Measurements from ENCODE around the gene WNT1.

The WNT1 gene

GRCh38 chr12:48954061-48954460, 24.1 kb upstream of the WNT1 start:
- TF ChIP-seq TAF1 (IDR thresholded peaks at IDR 0.05; ENCODE audit: low read depth) (no peak), EGR1 (IDR thresholded peaks at IDR 0.05) (no peak), REST (IDR thresholded peaks at IDR 0.05; ENCODE audit: low read depth) (no peak), CREB1 (IDR thresholded peaks at IDR 0.05; ENCODE audit: low read depth) (no peak)

DNA sequence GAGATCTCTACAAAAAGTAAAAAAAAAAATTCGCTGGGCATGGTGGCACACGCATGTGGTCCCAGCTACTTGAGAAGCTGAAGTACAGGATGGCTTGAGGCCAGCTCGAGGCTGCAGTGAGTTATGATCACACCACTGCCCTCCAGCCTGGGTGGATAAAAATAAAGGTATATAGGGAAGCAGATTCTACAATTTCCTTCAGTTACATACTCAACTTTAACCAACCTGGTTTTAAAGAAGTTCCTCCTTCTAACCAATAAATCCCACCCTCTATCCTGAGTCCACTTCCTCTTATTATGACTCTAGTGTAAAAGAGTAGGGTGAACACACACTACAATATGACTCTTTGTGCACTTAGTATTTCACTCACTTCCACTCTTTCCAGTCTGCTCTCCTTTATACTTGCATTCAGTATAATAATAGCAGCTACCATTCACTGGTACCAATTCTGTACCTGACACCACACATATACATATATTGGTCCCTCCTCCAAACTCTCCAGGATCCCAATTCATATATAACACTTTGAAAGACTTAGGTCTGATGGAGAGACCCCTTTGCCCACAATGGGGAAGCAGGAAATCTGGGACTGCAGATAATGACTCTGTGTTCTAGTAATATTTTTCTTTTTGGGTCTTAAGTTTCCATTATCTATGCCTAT, 23.2 kb upstream of the WNT1 start:
- TF ChIP-seq REST (IDR thresholded peaks at IDR 0.05; ENCODE audit: low read depth), result no peak
- TF ChIP-seq TEAD4 (IDR thresholded peaks at IDR 0.05), result no peak
- no peak for TF ChIP-seq CEBPB (IDR thresholded peaks at IDR 0.05)
- TF ChIP-seq CREB1 (IDR thresholded peaks at IDR 0.05; ENCODE audit: low read depth), result no peak
- TF ChIP-seq EP300 (IDR thresholded peaks at IDR 0.05; ENCODE audit: borderline replicate concordance), result no peak
- no peak for TF ChIP-seq FOXM1 (IDR thresholded peaks at IDR 0.05; ENCODE audit: borderline replicate concordance, low read depth)
- no peak for TF ChIP-seq TCF12 (IDR thresholded peaks at IDR 0.05; ENCODE audit: low read depth)
- TF ChIP-seq YY1 (IDR thresholded peaks at IDR 0.05; ENCODE audit: low read depth), result no peak
- TF ChIP-seq, protein P1, sequence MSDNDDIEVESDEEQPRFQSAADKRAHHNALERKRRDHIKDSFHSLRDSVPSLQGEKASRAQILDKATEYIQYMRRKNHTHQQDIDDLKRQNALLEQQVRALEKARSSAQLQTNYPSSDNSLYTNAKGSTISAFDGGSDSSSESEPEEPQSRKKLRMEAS (IDR thresholded peaks at IDR 0.05), result no peak
- no peak for TF ChIP-seq ZBTB7A (IDR thresholded peaks at IDR 0.05; ENCODE audit: low read depth)
- no peak for TF ChIP-seq RAD21 (IDR thresholded peaks at IDR 0.05; ENCODE audit: low read depth)
- TF ChIP-seq, protein P2, sequence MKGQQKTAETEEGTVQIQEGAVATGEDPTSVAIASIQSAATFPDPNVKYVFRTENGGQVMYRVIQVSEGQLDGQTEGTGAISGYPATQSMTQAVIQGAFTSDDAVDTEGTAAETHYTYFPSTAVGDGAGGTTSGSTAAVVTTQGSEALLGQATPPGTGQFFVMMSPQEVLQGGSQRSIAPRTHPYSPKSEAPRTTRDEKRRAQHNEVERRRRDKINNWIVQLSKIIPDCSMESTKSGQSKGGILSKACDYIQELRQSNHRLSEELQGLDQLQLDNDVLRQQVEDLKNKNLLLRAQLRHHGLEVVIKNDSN (IDR thresholded peaks at IDR 0.05), result no peak
- TF ChIP-seq EGR1 (IDR thresholded peaks at IDR 0.05), result no peak
- no peak for TF ChIP-seq NFIC (IDR thresholded peaks at IDR 0.05)
- no peak for TF ChIP-seq TAF1 (IDR thresholded peaks at IDR 0.05; ENCODE audit: low read depth)

GRCh38 chr12:48956279-48957140, 21.6 kb upstream of the WNT1 start:
- TF ChIP-seq ZBTB7A (IDR thresholded peaks at IDR 0.05; ENCODE audit: low read depth) (0 out of 2 replicates have a peak, but pooled peaks have one; percentile 55), CREB1 (IDR thresholded peaks at IDR 0.05; ENCODE audit: low read depth) (peak; percentile 43), EGR1 (IDR thresholded peaks at IDR 0.05) (peak; percentile 80; the same call in 1 of the 2 replicates), TEAD4 (IDR thresholded peaks at IDR 0.05) (peak; percentile 29; the same call in 1 of the 2 replicates), TAF1 (IDR thresholded peaks at IDR 0.05; ENCODE audit: low read depth) (no peak; the same call in 1 of the 2 replicates), CEBPB (IDR thresholded peaks at IDR 0.05) (0 out of 2 replicates have a peak, but pooled peaks have one; percentile 3), RAD21 (IDR thresholded peaks at IDR 0.05; ENCODE audit: low read depth) (no peak), YY1 (IDR thresholded peaks at IDR 0.05; ENCODE audit: low read depth) (peak; percentile 39; the same call in 1 of the 2 replicates)
- TF ChIP-seq, protein P1 (IDR thresholded peaks at IDR 0.05), result 0 out of 2 replicates have a peak, but pooled peaks have one; percentile 17

DNA sequence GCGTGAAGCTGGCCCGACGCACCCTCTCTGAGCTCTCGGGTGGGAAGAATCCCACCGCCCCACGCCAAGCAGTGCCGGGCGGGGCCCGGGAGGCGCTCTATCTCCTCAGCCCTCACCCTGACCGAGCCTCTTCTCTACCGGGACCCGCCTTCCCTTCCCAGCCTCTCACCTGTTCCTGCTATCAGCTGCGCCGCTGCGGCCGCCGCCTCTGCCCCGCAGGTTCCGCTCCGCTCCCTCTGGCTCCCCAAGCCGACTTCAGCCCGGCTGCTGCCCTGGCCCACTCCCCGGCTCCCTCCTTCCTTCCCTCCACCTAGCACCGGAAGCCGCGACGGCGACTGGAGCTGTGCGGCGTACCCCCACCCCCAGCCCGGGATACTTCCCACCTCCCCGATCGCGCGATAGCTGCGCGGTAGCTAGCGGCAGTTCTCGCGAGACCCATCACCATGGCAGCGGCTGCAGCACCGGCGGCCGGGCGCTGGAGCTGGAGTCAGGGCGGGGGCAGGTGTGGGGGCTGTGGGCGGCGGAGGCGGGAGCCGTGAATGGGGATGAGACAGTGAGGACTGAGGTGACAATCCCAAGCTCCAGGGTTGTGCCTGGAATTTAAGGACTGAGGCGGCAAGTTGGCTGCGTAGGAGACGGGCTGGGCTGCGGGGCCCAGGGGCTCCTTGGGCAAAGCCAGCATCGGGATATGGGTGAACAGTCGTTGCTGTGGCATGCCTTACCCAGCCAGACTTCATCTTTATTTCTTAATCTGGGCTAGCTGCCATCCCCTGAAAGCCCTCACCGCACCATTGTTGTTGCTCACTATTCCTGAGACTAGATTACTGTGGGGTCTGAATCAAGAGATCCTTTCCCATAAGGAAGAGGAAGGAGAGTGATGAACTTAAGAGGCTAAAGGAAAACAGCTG, 20.7 kb upstream of the WNT1 start, which contains the start of gene ARF3:
TSS of gene ARF3 (minus strand) at position 347 of the 908 bp plus-strand sequence. CDS start 16,392 bp downstream, outside the sequence.
- TF ChIP-seq YY1 (IDR thresholded peaks at IDR 0.05; ENCODE audit: low read depth) (peak; percentile 51; the same call in 1 of the 2 replicates), NFIC (IDR thresholded peaks at IDR 0.05) (peak; percentile 30; the same call in 1 of the 2 replicates), CEBPB (IDR thresholded peaks at IDR 0.05) (no peak), TEAD4 (IDR thresholded peaks at IDR 0.05) (no peak; the same call in 1 of the 2 replicates), EGR1 (IDR thresholded peaks at IDR 0.05) (peak; percentile 91), CREB1 (IDR thresholded peaks at IDR 0.05; ENCODE audit: low read depth) (no peak), FOXM1 (IDR thresholded peaks at IDR 0.05; ENCODE audit: borderline replicate concordance, low read depth) (no peak; the same call in 1 of the 2 replicates), TAF1 (IDR thresholded peaks at IDR 0.05; ENCODE audit: low read depth) (peak; percentile 89), REST (IDR thresholded peaks at IDR 0.05; ENCODE audit: low read depth) (no peak), EP300 (IDR thresholded peaks at IDR 0.05; ENCODE audit: borderline replicate concordance) (no peak), TCF12 (IDR thresholded peaks at IDR 0.05; ENCODE audit: low read depth) (peak; percentile 31; the same call in 1 of the 2 replicates), RAD21 (IDR thresholded peaks at IDR 0.05; ENCODE audit: low read depth) (no peak), ZBTB7A (IDR thresholded peaks at IDR 0.05; ENCODE audit: low read depth) (peak; percentile 82)
- TF ChIP-seq, protein P1 (IDR thresholded peaks at IDR 0.05), result peak; percentile 67
- TF ChIP-seq, protein P2 (IDR thresholded peaks at IDR 0.05), result no peak
